LoVo (cell line): ENCODE results near the gene PHIP.
"Not testable (repeated sequence)": the region's sequence is repeated elsewhere in the genome, so short reads cannot be mapped to it uniquely, and the experiment has no call there.

ENCODE experiments used
- DNase-seq: peaks from one replicate; pipeline ENCODE4 v3.0.0-alpha.2; 2016; ENCODE audit warnings: low spot score

PHIP gene

DNA sequence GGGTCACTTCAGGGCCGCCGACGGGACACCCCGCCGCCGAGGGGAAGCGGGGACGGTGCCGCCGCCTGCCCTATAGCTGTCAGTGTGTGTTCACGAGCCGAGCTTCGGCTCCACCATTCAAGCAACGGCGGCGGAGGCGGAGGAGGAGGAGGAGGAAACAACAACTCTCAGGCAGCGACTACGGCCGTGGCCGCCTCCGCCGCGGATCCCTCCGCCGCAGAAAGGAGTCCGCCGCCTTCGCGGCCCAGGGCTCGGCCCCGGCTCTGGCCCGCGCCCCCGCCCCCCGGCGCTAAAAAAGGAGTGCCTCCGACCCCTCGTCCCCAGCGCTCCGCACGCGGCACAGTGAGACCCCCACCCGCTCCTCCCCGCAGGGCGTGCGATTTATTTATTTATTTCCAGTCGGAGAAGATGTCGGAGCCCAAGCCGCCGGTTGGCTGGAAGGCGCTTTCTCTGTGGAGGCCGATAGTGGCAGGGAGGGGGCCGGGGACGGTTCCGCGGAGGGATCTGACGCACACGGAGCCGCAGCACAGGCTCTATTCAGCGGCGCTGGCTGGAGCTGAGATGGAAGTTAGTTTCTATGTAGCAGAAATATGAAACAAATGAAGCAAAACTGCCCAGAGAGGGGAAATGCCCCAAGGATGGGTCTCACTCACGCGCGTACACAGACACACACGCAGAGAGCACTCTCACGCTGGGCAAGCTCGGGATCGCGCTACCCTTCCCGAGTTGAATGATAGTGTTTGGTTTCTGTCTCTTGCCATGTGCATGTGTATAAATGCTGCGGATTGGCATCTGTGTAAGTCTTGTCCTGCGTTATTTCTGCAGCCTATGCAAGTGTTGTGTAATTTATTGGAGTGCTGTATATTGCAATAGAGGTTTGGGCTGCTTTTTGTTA is at the start of gene PHIP:
PHIP (minus strand) TSS at position 180 of the 895 bp plus-strand sequence. CDS start 186 bp downstream, outside the sequence.
- peak; percentile 91 for DNase-seq

- DNase-seq, result no peak
Measured at GRCh38 chr6:79127660-79128059, 49.6 kb upstream of the PHIP start.

DNA sequence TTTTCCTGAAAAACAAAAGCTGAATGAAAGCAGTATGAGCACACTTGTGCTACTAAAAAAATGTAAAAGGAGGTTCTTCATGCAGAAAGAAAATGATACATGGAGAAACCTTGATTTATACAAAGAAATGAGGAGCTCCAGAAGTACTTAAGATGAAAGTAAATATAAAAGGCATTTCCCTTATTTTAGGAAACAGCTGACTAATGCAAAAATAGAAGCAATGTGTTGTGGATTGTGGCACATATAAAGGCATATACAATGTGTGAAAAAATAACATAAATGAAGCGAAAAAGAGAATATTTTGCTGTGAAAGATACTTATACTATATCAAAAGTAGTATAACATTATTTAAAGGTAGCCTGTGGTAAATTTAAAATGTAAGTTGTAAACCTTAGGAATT is 41.2 kb upstream of the PHIP start:
- DNase-seq, result no peak

GRCh38 chr6:79117752-79118151 is 39.7 kb upstream of the PHIP start:
- DNase-seq, result no peak

GRCh38 chr6:79115553-79116182 is 37.6 kb upstream of the PHIP start:
- DNase-seq, result no peak

- DNase-seq, result no peak
Measured at GRCh38 chr6:79111549-79111948, 33.5 kb upstream of the PHIP start.

- no peak for DNase-seq
Measured at GRCh38 chr6:79101164-79101563, 23.1 kb upstream of the PHIP start.

GRCh38 chr6:79100304-79100703 is 22.2 kb upstream of the PHIP start:
- DNase-seq, result no peak

DNA sequence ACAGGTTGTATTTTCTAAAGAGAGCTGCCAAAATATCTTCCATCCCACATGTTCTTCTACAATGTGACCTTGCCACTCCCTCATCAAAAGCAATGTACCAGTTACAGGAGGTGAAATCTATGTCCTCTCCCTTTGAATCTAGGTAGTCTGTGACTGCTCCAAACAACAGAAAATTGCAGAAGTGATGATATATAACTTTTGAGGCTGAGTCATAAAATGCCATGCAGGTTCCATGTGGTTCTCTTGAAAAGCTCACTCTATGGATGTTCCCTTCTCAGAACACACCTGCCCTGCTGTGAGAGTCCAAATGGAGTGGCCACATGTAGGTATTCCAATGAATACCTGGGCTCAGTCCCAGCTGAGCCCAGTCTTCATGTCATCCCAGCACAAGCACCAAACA is 16.9 kb upstream of the PHIP start:
- no peak for DNase-seq

- not testable (repeated sequence) for DNase-seq
Measured at GRCh38 chr6:79091801-79092200, 13.7 kb upstream of the PHIP start.

DNA sequence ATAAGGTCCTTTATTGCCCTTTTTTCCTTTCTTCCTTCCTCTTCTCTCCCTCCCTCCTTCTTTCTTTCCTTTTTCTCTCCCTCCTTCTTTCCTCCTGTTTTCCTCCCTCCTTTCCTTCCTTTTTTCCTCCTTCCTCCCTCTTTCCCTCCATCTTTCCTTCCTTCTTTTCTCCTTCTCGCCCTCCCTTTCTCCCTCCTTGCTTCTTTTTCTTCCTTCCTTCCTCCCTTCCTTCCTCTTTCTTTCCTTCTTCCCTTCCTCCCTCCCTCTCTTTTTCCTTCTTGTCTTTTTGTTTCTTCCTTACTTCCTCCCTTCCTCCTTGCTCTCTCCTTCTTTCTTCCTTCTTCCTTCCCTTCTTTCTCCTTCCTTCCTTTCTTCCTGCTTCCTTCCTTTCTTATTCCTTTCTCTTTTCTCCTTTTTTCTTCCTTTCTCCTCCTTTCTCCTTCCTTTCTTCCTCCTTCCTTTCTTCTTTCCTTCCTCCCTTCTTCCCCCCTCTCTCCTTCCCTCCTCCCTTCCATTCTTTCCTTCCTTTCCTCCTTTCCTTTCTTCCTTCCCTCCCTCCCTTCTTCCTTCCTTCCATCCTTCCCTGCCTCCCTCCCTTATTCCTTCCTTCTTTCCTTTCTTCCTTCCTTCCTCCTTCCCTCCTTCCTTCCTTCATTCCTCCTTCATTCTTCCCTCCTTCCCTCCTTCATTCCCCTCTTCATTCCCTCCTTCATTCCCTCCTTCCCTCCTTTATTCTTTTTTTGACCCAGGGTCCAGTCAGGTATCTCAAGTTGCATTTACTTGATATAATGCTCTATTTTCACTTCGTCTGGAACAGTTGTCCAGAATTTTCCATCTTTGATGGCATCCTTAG is 11.7 kb upstream of the PHIP start:
- no peak for DNase-seq

- DNase-seq, result no peak
Measured at GRCh38 chr6:79084693-79085092, 6.6 kb upstream of the PHIP start.

DNA sequence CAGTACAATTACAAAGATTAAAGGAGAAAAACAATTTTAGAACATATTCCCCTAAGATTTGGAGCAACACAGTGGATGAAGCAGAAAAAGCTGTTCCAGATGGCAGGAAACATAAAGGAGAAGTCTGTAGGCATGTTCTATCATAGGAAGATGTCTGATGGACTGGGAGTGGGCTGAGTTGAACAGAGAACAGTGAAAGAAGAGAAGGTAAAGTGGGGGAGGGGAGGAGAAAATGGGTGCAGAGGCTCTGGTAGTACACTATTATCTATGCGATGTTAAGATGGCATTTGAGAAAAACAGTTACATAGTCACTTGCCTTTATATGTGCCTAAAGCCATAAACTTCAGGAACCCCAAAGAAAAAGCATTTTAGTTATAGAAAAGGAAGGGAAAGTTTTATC is 4.2 kb upstream of the PHIP start:
- DNase-seq, result no peak

- no peak for DNase-seq
Measured at GRCh38 chr6:79081663-79082062, 3.6 kb upstream of the PHIP start.

GRCh38 chr6:79079561-79080041 is 1.5 kb upstream of the PHIP start:
- DNase-seq, result no peak

DNA sequence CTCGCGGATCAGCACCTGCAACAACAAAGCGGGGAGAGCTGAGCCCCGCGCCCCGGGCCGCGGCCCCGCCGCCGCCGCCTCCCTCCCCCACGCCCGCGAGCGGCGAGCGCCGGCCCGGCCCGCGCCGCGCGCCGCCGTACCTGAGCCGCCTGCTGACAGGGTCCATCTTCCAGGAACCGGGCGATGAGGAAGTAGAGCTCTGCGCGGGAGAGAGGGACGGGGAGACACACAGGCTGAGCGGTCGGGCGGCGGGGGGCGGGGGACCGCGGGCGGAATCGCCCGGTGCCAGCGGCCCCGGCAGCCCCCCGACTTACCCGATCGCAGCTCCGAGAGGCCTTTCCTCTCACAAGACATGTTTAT is 359 bp downstream of the PHIP start:
- no peak for DNase-seq

- DNase-seq, result peak; percentile 90
Measured at GRCh38 chr6:79076782-79077641, 1.0 kb downstream of the PHIP start.

DNA sequence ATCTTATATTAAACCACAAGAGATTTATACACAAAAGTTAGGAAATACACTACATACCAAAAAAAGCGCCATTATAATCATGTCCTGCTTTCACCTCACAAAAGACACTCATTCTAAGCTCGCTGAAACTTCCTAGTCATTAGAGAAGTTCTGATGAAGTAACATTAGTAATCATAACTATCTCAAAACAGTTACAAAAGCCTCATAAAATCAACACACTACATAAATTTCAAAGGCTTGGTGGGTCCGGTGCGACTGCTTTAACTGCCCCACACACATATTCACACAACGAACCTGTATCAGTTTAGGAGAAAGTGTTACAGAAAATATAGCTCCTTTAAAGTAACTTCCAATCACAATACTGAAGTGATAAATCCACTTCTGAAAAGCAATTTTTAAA is 1.9 kb downstream of the PHIP start:
- no peak for DNase-seq

DNA sequence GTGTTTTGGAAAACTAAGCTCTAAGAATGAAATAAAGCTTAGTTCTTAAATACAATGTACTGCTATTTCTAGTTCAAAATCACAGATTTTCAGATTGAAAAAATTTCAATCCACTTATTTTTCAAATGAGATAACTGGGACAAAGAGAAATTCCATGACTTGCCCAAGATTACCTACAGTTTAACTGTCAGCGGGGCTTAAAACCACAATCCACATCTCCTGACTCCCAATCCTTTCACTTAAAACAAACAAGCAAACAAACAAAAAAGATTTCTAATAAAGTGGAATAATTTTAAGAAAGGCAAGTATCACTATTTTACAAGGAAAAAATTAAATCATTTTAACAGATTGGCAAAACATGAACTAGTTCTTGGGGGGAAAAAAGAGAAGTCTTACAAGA is 4.2 kb downstream of the PHIP start:
- DNase-seq, result no peak

- no peak for DNase-seq
Measured at GRCh38 chr6:79072640-79073181, 5.3 kb downstream of the PHIP start.

- DNase-seq, result no peak
Measured at GRCh38 chr6:79071547-79071946, 6.5 kb downstream of the PHIP start.
